GM19452 (cell line): ENCODE measurements around the gene SRPK1.

ENCODE experiments used
- ATAC-seq: cut with Tn5 transposase; IDR thresholded peaks from one replicate; pipeline ENCODE4 v1.9.1; 2021; ENCODE audit not compliant: unreplicated experiment

SRPK1 gene

GRCh38 chr6:35903679-35904078 lies 17.2 kb downstream of the SRPK1 start:
- ATAC-seq = no peak

DNA sequence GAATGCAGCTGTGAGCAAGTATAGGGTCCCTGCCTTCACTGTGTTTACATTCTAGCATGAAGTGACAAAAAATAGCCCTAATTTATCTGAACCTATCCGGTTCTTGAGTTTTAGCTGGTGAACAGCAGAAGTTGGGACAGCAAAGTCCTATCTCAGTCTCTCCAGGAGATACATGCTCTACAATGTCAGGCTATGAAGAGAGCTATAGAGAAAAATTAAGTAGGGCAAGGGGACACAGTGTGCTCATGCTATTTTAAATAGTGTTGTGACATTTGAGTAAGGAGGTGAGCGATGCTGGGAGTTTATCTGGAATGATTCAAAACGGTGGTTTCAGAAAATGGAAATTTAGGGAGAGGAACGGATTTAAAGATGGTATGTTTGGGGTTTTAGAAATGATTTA lies 20.4 kb downstream of the SRPK1 start:
- ATAC-seq = no peak

DNA sequence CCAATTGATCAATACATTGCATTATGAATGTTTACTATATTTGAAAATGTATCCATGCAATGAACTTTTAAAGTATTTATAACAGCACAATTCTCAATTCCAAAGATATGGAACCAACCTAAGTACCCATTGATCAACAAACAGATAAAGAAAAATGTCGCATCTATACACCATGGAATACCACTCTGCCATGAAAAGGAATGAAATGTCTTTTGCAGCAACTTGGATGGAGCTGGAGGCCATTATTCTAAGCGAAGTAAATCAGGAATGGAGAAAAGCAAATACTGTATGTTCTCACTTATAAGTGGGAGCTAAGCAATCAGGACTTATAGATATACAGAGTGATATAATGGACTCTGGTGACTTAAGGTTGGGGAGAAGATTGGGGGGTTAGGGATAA lies 22.9 kb downstream of the SRPK1 start:
- no peak for ATAC-seq

DNA sequence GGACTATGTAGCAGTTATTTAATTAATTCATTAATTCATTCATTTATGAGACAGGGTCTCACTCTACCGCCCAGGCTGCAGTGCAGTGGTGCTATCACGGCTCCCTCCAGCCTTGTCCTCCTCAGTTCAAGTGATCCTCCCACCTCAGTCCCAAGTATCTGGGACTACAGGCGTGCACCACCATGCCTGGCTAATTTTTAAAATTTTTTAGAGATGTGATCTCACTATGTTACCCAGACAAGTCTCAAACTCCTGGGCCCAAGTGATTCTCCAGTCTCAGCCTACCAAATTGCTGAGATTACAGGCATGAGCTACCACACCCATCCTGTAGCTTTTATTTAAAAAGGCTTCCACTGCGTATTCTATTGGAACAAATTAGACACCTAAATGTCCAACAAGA lies 23.4 kb downstream of the SRPK1 start:
- no peak for ATAC-seq

GRCh38 chr6:35897036-35897435 lies 23.9 kb downstream of the SRPK1 start:
- ATAC-seq = no peak

DNA sequence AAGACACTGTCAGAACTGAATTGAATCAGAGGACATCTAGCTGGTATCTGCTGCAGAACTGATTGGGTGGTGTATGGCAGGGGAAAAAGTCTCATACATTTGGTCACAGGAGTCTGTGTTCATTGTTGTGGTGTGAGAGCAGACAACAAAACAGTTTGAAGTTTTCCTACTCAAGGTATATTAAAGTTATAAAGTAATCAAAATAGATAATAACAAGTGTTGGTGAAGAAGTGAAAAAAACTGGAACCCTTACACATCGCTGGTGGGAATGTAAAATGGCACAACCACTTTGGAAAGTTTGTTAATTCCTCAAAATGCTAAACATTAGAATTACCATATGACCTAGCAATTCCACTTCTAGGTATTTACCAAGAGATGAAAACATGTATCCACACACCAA lies 24.7 kb downstream of the SRPK1 start:
- ATAC-seq = no peak

DNA sequence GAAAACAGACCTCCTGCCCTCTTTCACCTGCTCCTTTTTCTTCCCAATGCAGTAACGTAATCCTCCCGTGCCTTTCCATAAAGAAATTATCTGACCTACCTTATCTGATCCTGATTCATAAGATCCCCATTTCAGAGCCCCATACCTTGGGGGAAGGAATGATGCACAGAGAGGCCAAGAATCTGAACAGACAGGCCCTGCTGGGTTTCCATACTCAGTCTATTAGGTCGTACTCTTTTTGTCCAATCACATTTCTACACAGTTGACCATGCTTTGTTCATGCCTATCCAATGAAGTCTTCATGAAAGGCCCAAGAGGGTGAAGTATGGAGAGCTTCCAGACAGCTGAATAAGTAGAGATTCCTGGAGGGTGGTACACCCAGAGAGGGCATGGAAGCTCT lies 25.3 kb downstream of the SRPK1 start:
- no peak for ATAC-seq

- no peak for ATAC-seq
These were observed 26.1 kb downstream of the SRPK1 start for GRCh38 chr6:35894776-35895175.

- ATAC-seq = no peak
These were observed 27.7 kb downstream of the SRPK1 start for GRCh38 chr6:35893246-35893645.

DNA sequence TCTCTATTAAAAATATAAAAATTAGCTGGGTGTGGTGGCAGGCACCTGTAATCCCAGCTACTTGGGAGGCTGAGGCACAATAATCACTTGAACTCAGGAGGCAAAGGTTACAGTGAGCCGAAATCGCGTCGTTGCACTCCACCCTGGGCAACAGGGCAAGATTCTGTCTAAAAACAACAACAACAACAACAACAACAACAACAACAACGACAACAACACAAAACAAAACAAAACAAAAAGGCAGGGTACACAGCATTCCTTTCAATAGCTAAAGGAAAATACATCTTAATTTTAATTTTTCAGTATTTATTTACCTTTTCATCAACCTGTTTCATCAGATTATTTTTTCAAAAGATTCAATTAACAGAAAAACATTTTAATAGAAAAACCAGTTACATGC lies 28.4 kb downstream of the SRPK1 start:
- no peak for ATAC-seq

DNA sequence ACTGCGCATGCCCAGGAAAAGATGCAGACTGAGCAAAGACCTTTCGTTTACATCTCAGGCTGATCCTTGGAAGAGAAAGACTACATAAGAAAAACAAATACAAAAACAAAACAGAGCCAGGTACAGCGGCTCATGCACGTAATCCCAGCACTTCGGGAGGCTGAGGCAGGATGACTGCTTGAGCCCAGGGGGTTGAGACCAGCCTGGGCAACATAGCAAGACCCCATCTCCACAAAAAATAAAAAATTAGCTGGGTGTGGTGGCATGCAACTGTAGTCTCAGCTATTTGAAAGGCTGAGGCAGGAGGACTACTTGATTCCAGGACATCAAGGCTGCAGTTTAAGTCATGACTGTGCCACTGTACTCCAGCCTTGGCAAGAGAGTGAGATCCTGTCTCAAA lies 41.7 kb downstream of the SRPK1 start:
- ATAC-seq = no peak

DNA sequence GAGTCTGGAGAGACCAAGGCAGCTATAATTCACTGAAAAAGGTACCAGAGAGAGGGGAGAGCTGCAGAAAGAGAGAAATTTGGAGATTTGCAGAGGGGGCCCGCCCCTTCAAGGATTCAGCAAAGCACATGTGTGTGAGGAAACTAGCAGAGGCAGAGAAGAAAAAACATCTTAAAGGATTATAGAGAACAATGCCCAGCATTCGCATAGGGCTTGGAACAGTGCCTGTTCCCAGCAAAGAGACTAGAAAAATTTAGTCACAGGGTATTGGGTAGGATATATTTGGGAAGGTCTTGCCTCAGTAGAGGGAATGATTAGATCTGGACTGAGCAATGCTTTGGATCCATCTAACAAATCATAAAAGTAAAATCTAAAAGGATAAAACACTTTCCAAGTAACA lies 44.0 kb downstream of the SRPK1 start:
- no peak for ATAC-seq

DNA sequence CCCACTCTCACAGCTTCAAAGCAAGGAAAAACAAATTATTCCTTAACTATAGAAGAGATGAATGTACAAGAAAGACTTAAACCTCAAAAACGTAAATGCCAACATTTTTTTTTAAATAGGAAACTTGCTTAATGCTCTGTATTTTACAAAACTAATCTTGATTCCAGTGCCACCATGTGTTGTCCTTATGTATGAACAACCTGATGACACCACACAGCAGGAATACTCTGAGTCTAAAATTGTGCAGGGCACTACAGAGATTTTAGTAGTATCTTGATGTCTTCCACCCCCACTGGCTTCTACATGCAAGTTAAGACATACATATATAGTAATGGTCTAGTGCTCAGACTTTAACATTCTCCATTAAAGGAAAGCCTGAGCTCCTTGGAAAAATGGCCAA lies 46.2 kb downstream of the SRPK1 start:
- no peak for ATAC-seq

- no peak for ATAC-seq
These were observed 61.5 kb downstream of the SRPK1 start for GRCh38 chr6:35859367-35859766.

- ATAC-seq = no peak
These were observed 63.0 kb downstream of the SRPK1 start for GRCh38 chr6:35857853-35858252.

- ATAC-seq = no peak
These were observed 64.6 kb downstream of the SRPK1 start for GRCh38 chr6:35856250-35856649.

GRCh38 chr6:35852994-35853393 lies 67.9 kb downstream of the SRPK1 start:
- no peak for ATAC-seq

GRCh38 chr6:35850208-35850607 lies 70.7 kb downstream of the SRPK1 start:
- no peak for ATAC-seq

- ATAC-seq = no peak
These were observed 76.6 kb downstream of the SRPK1 start for GRCh38 chr6:35844290-35844689.

DNA sequence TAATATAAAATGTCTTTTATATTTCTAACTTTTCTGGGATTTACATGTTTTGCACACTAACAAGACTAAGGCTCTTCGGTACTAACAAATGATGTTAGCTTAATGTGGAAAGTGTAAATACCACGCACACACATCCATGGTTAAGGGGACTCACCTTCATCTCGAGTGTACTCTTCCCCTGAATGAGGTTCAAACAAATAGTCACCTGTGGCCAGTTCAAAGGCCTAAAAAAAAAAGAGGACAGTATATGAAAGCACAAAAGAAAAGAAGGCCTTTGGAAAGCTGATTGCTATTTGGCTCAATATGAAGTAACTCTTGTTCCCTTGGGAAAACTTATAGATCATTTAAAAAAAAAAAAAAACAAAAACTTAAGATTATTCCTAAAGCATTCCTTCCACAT lies 78.5 kb downstream of the SRPK1 start:
- ATAC-seq = no peak

DNA sequence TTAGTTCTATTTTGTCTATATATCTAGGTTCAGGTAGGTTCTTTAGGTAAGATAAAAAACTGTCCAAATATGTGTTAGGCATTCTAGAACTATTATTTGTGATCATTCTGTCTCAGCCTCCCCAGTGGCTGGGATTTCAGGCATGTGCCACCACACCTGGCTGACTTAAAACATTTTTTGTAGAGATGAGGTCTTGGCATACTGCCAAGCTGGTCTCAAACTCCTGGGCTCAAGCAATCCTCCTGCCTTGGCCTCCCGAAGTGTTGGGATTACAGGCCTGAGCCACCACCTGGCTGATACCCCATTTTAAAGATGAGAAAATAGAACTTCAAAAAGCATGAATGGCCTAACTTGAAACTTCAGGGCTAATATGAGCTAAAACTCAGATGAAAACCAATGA lies 81.9 kb downstream of the SRPK1 start:
- no peak for ATAC-seq

DNA sequence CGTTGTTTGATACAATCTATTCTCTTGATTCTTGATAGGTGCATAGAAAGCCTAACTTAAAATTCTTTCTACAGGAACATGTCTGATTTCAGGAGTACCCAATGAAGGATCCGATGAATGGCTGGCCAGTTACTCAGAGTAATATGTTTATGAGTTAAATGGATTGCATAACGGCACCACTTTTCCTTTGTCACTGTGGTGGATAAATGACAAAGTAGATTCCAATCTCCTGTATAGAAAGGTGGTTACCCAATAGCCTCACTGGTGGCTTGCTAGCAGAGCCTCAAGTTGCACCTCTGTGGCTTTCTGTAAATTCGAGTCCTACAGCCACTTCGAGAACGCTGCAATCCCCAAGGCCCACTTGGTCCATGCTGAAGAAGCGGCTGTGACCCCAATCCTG lies 87.4 kb downstream of the SRPK1 start:
- ATAC-seq = no peak

- no peak for ATAC-seq
These were observed 89.5 kb downstream of the SRPK1 start for GRCh38 chr6:35831257-35832007.
